ENCODE data around the gene CGRRF1. TPM values are rescaled to one million over a fixed set of nuclear protein-coding genes. Genes with fewer than 3 reads are reported as not detected.

CGRRF1 gene
- polyA plus RNA-seq, 1 of the 3 experiments (the other 2 are of a cell fraction), result 6.4 TPM

DNA sequence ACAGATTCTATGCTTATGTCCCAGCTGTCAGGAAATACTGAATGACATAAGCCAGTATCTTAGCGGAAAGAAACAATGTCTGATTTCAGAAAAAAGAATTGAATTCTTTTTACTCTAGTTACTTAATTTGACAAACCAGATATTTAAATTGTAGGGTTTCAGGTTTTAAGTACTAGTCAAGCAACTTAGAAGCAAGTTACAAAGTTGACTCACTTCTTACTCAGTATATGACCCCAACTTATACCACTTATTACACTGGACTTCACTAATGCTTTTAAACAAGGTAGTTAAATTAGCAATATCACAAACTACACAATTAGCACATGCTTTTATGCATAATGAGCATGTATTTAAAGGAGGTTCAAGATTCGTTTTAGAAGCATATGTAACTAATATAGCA, 28.0 kb upstream of the CGRRF1 start (continued):
- TF ChIP-seq, protein P1, sequence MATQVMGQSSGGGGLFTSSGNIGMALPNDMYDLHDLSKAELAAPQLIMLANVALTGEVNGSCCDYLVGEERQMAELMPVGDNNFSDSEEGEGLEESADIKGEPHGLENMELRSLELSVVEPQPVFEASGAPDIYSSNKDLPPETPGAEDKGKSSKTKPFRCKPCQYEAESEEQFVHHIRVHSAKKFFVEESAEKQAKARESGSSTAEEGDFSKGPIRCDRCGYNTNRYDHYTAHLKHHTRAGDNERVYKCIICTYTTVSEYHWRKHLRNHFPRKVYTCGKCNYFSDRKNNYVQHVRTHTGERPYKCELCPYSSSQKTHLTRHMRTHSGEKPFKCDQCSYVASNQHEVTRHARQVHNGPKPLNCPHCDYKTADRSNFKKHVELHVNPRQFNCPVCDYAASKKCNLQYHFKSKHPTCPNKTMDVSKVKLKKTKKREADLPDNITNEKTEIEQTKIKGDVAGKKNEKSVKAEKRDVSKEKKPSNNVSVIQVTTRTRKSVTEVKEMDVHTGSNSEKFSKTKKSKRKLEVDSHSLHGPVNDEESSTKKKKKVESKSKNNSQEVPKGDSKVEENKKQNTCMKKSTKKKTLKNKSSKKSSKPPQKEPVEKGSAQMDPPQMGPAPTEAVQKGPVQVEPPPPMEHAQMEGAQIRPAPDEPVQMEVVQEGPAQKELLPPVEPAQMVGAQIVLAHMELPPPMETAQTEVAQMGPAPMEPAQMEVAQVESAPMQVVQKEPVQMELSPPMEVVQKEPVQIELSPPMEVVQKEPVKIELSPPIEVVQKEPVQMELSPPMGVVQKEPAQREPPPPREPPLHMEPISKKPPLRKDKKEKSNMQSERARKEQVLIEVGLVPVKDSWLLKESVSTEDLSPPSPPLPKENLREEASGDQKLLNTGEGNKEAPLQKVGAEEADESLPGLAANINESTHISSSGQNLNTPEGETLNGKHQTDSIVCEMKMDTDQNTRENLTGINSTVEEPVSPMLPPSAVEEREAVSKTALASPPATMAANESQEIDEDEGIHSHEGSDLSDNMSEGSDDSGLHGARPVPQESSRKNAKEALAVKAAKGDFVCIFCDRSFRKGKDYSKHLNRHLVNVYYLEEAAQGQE (IDR thresholded peaks at IDR 0.05; ENCODE audit: low read depth, low read length), result no peak
- TF ChIP-seq SIN3A (IDR thresholded peaks at IDR 0.05; ENCODE audit: borderline replicate concordance, low read depth, low read length), result no peak
- TF ChIP-seq RCOR1 (IDR thresholded peaks at IDR 0.05; ENCODE audit: low read length), result no peak
- TF ChIP-seq, protein P2, sequence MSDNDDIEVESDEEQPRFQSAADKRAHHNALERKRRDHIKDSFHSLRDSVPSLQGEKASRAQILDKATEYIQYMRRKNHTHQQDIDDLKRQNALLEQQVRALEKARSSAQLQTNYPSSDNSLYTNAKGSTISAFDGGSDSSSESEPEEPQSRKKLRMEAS (IDR thresholded peaks at IDR 0.05; ENCODE audit: low read depth), result no peak
- TF ChIP-seq JUND (IDR thresholded peaks at IDR 0.05), result no peak
- no peak for TF ChIP-seq NRF1 (IDR thresholded peaks at IDR 0.05; ENCODE audit: low read depth, low read length)

DNA sequence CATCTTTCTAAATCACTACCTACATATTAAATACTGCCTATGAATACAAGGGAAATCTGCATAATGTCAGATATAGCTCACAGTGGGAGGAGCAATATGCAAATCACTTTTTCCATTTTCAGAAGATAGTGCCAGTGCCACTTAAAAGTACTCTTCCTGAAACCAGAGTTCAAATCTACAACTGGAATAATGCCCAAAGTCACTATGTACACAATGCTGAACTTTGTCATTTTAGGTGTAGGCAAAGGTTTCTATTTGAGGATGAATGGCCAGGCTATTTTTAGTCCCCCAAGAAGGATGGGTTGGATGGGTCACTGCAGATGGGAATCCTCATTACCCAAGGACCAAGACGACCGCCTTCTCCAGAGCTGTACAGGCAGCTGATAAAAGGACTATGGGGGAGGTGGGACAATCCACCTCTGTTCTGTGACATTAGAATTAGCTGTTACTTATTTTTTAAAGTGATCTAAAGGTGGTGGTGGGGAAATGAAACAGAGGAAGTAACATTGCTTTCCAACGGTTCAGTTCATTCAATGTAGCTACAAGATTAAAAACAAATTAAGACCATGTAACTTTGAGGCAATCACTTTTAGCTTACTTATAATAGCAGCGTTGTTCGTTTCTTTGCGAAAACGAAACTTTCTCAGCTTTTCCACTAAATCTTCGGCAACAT, 26.5 kb upstream of the CGRRF1 start:
- no peaks in the 10 kb centered on the region for H3K9me2 ChIP-seq
- peaks cover 5 to 32% of the 10 kb centered on the region in 2 experiments; a peak in 3 of 4 replicates for H3K4me1 ChIP-seq (ENCODE audit: control insufficient read depth in 1 of 2, insufficient read depth in 2 of 2, low read depth in 1 of 2, low read length in 1 of 2)
- no peaks in the 10 kb centered on the region for H3K27me3 ChIP-seq (ENCODE audit: insufficient read depth)
- peaks cover 16% of the 10 kb centered on the region for H3F3A ChIP-seq (replicated peaks; ENCODE audit: insufficient read depth)
- H3K27ac ChIP-seq (ENCODE audit: low read depth in 2 of 2, low read length in 1 of 2), result no peak overlapping the region; a peak in 1 of 4 replicates
- POLR2A ChIA-PET, result no interaction called here
- WGBS (ENCODE audit: low lambda C conversion rate), result 93% methylated on average over 8 of the region's 8 CpGs
- CTCF ChIA-PET, result interaction anchor here (1.3 to 3.2 kb wide), 2 partner anchors 9 to 291 kb away, joined by 3 to 12 read pairs; no protein-coding TSS in a partner anchor
- no peak overlapping the region for H3K4me3 ChIP-seq (ENCODE audit: low read depth in 2 of 2, low read length in 1 of 2)
- no peak for TF ChIP-seq FOSL2 (IDR thresholded peaks at IDR 0.05; ENCODE audit: borderline replicate concordance, low read depth)
- H4K20me1 ChIP-seq (ENCODE audit: insufficient read depth), result peaks cover 26% of the 10 kb centered on the region; the same call in 1 of the 2 replicates
- peaks cover 91% of the 10 kb centered on the region for H3K79me2 ChIP-seq (ENCODE audit: insufficient read depth)
- H3K36me3 ChIP-seq (replicated peaks in 1 of 2; ENCODE audit: control insufficient read depth in 1 of 2, insufficient read depth in 2 of 2, low read length in 1 of 2), result peaks cover 56 to 64% of the 10 kb centered on the region in 2 experiments
- no peak for DNase-seq
- H3K9ac ChIP-seq, result no peak overlapping the region
- no peak overlapping the region for H3K4me2 ChIP-seq
- no peak overlapping the region for H2AFZ ChIP-seq (ENCODE audit: low read depth)
- H3K9me3 ChIP-seq, result no peaks in the 10 kb centered on the region

DNA sequence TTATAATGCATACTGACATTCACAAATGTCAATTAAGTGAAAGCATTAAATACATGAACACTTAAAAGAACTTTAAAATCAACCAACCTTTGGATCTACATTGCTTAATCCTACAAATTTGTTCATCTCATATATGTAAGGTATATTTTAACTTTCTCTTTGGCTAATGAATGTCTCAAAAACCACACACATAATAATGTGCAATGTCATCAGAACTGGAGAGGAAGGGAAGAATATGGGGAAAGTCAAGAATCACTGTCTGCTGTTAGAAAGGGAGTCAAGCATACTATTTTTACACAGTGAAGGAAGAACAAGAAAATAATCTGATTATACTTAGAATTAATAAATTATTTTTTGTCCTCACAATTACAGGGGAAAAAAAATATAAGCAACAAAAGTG, 25.9 kb upstream of the CGRRF1 start:
- H4K20me1 ChIP-seq (ENCODE audit: insufficient read depth), result peaks cover 26% of the 10 kb centered on the region; the same call in 1 of the 2 replicates
- H2AFZ ChIP-seq (ENCODE audit: low read depth), result no peak overlapping the region
- H3F3A ChIP-seq (replicated peaks; ENCODE audit: insufficient read depth), result peaks cover 20% of the 10 kb centered on the region
- CTCF ChIA-PET, result interaction anchor here (1.7 to 3.2 kb wide), 2 partner anchors 10 to 290 kb away, joined by 6 to 12 read pairs; no protein-coding TSS in a partner anchor
- H3K4me2 ChIP-seq, result no peak overlapping the region
- H3K27me3 ChIP-seq (ENCODE audit: insufficient read depth), result no peaks in the 10 kb centered on the region
- no peak for DNase-seq
- no peak overlapping the region for H3K4me3 ChIP-seq (ENCODE audit: low read depth in 2 of 2, low read length in 1 of 2)
- H3K27ac ChIP-seq (ENCODE audit: low read depth in 2 of 2, low read length in 1 of 2), result no peak overlapping the region
- TF ChIP-seq, protein P3, sequence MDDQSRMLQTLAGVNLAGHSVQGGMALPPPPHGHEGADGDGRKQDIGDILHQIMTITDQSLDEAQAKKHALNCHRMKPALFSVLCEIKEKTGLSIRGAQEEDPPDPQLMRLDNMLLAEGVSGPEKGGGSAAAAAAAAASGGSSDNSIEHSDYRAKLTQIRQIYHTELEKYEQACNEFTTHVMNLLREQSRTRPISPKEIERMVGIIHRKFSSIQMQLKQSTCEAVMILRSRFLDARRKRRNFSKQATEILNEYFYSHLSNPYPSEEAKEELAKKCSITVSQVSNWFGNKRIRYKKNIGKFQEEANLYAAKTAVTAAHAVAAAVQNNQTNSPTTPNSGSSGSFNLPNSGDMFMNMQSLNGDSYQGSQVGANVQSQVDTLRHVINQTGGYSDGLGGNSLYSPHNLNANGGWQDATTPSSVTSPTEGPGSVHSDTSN (IDR thresholded peaks at IDR 0.05), result no peak
- no peak for TF ChIP-seq GABPA (IDR thresholded peaks at IDR 0.05; ENCODE audit: low read depth)
- H3K4me1 ChIP-seq (ENCODE audit: control insufficient read depth in 1 of 2, insufficient read depth in 2 of 2, low read depth in 1 of 2, low read length in 1 of 2), result peaks cover 5 to 32% of the 10 kb centered on the region in 2 experiments; a peak in 3 of 4 replicates
- no peaks in the 10 kb centered on the region for H3K9me3 ChIP-seq
- H3K79me2 ChIP-seq (ENCODE audit: insufficient read depth), result peaks cover 90% of the 10 kb centered on the region
- H3K9me2 ChIP-seq, result no peaks in the 10 kb centered on the region
- H3K9ac ChIP-seq, result no peak overlapping the region
- POLR2A ChIA-PET, result no interaction called here
- H3K36me3 ChIP-seq (replicated peaks in 1 of 2; ENCODE audit: control insufficient read depth in 1 of 2, insufficient read depth in 2 of 2, low read length in 1 of 2), result peaks cover 50 to 58% of the 10 kb centered on the region in 2 experiments
